Panc1 (cell line): ENCODE data around the gene ACSS3. TPM values are rescaled to one million over a fixed set of nuclear protein-coding genes. Genes with fewer than 3 reads are reported as not detected.

Source experiments
- ATAC-seq: fragments of 200-7000 bp; cut with Tn5 transposase; 2 replicates; pipeline ENCODE4 v1.9.1; 2020; ENCODE audit warnings: mild to moderate bottlenecking, moderate library complexity
- BruUV-seq: library from RNA; stranded (reverse); fragments of 400-500 nt; replicated peaks from 2 replicates; lab custom pipeline; 2021; lab: Mats Ljungman, UMichigan
- CTCF ChIA-PET: fragments of 300-600 bp; sonication (Branson Sonifier 250); formaldehyde crosslinking; loops from one replicate; lab custom pipeline; 2022; ENCODE audit warnings: antibody characterized with exemption; lab: Charles Lee
- POLR2A ChIA-PET: fragments of 300-600 bp; sonication (Branson Sonifier 250); formaldehyde crosslinking; loops from one replicate; lab custom pipeline; 2022; ENCODE audit warnings: antibody characterized with exemption; lab: Charles Lee
- DNase-seq: peaks from one replicate; pipeline ENCODE4 v3.0.0-alpha.2; 2010; ENCODE audit warnings: low read depth, low spot score
- H3K27ac ChIP-seq: 2 replicates; pipeline ENCODE4 v1.5.1; 2011; ENCODE audit warnings: mild to moderate bottlenecking, low read length, inconsistent platforms
- H3K27me3 ChIP-seq: fragments of 200-500 bp; sonication (Bioruptor generic); 2 replicates; pipeline ENCODE4 v1.6.0; 2014; ENCODE audit warnings: low read length, inconsistent platforms; ENCODE audit not compliant: control insufficient read depth, insufficient read depth
- H3K36me3 ChIP-seq: fragments of 200-500 bp; sonication (Bioruptor generic); 2 replicates; pipeline ENCODE4 v1.5.1; 2014; ENCODE audit warnings: inconsistent platforms, mild to moderate bottlenecking, low read length, moderate library complexity; ENCODE audit not compliant: control insufficient read depth, insufficient read depth
- H3K4me1 ChIP-seq: 2 replicates; pipeline ENCODE4 v1.5.1; 2011; ENCODE audit warnings: inconsistent platforms, mild to moderate bottlenecking, low read length, moderate library complexity; ENCODE audit not compliant: control insufficient read depth, insufficient read depth
- H3K4me3 ChIP-seq, 2 experiments: 2 replicates each; pipeline ENCODE4 v1.5.1; 2011 to 2012; ENCODE audit warnings: low read depth in 2 of 2, low read length in 2 of 2, mild to moderate bottlenecking in 2 of 2, inconsistent platforms in 1 of 2, moderate library complexity in 1 of 2
- H3K9me3 ChIP-seq: fragments of 200-500 bp; sonication (Bioruptor generic); 2 replicates; pipeline ENCODE4 v1.5.1; 2014; ENCODE audit warnings: low read depth, mild to moderate bottlenecking, inconsistent platforms, low read length, moderate library complexity; ENCODE audit not compliant: control insufficient read depth, insufficient read depth
- CTCF ChIP-seq: fragments of 450-650 bp; IDR thresholded peaks from 2 replicates; pipeline ENCODE4 v1.5.1; 2017; ENCODE audit warnings: mild to moderate bottlenecking
- POLR2AphosphoS5 ChIP-seq: IDR thresholded peaks from 2 replicates; pipeline ENCODE4 v1.6.1; 2012; ENCODE audit warnings: mild to moderate bottlenecking, low read depth, low read length, moderate library complexity
- REST ChIP-seq, 2 experiments: IDR thresholded peaks; 2 replicates each; pipeline ENCODE4 v1.6.1; 2011 to 2012; ENCODE audit warnings: low read depth in 2 of 2, control low read depth in 1 of 2, low read length in 1 of 2, mild to moderate bottlenecking in 1 of 2, moderate library complexity in 1 of 2; ENCODE audit not compliant: insufficient read depth in 1 of 2
- SIN3A ChIP-seq: IDR thresholded peaks from 2 replicates; pipeline ENCODE4 v1.6.1; 2012; ENCODE audit warnings: low read depth, mild to moderate bottlenecking, low read length, moderate library complexity, borderline replicate concordance; ENCODE audit not compliant: insufficient read depth
- TCF7L2 ChIP-seq: IDR thresholded peaks from 2 replicates; pipeline ENCODE4 v1.6.1; 2011; ENCODE audit warnings: mild to moderate bottlenecking, low read depth, low read length, inconsistent platforms
- in situ Hi-C: cut with HindIII; loops from 2 replicates; pipeline ENCODE4 v1.10.0; 2016; ENCODE audit warnings: low sequenced_read_pairs, low pct_unique_long_range_greater_than_20kb
- intact Hi-C: fragments of 100-400 bp; cut with micrococcal nuclease; formaldehyde crosslinking; loops from one replicate; pipeline ENCODE4 v1.10.0; 2022; ENCODE audit not compliant: unreplicated experiment
- total RNA-seq: library from RNA; stranded (reverse); gene quantifications from one replicate; pipeline ENCODE4 v1.2.1, GENCODE V29; 2021; ENCODE audit not compliant: unreplicated experiment

The ACSS3 gene
- total RNA-seq, 1 experiment from 2014 or later = 0.10 TPM

GRCh38 chr12:81295251-81295650 lies 217.4 kb downstream of the ACSS3 start:
- DNase-seq = no peak
- ChIA-PET POLR2A (no interaction called here), CTCF (no interaction called here)
- no peak for TF ChIP-seq POLR2AphosphoS5
- TF ChIP-seq REST (IDR thresholded peaks at IDR 0.05; ENCODE audit: insufficient read depth in 1 of 2, low read depth in 2 of 2, low read length in 1 of 2) = no peak
- no peak for TF ChIP-seq SIN3A
- no peak for TF ChIP-seq TCF7L2
- TF ChIP-seq CTCF = no peak
- in situ Hi-C loops = no loop called here
- Histone ChIP-seq H3K4me1 (no peaks in the 10 kb centered on the region), H3K36me3 (no peaks in the 10 kb centered on the region), H3K27ac (no peak overlapping the region), H3K27me3 (no peaks in the 10 kb centered on the region), H3K9me3 (no peaks in the 10 kb centered on the region), H3K4me3 (no peak overlapping the region)
- intact Hi-C loops = no loop called here
- no peak for ATAC-seq
- no TSS peak for BruUV-seq

DNA sequence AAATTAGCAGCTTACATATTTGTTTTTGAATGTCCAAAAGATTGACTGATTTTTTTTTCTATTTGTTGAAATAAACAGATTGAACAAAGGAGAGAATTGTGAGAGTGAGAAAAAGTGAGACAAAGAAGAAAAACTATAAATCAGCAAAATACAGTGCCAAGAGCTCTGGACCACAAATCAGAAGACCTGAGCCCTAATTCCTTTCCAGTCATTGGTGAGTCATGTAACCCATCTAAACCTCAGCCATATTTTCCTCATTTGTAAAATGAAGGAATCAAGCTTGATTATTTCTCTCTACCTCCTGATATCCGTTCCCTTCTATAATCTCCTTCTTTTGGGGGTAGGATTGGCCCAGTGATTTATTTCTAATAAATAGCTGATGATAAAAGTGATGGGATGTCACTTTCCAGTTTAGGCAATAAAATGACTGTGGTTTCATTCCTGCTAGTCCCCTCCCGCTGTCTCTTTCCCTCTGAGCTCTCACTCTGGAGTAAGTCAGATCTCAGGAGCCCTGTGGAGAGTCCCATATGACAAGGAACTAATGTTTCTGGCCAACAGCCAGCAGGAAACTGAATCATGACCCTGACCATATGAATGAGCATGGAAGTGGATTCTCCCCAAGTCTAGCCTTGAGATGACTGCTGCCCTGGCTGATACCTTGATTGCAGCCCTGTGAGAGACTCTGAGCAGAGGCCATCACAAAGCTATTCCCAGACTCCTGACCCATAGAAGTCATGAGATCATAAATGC lies 218.9 kb downstream of the ACSS3 start:
- no peaks in the 10 kb centered on the region for H3K36me3 ChIP-seq
- ATAC-seq (no peak), DNase-seq (no peak)
- no TSS peak for BruUV-seq
- H3K27me3 ChIP-seq = no peaks in the 10 kb centered on the region
- H3K4me3 ChIP-seq = no peak overlapping the region
- in situ Hi-C loops = no loop called here
- CTCF ChIA-PET = no interaction called here
- no peaks in the 10 kb centered on the region for H3K4me1 ChIP-seq
- intact Hi-C loops = no loop called here
- H3K27ac ChIP-seq = no peak overlapping the region
- H3K9me3 ChIP-seq = no peaks in the 10 kb centered on the region
- TF ChIP-seq CTCF = no peak
- TF ChIP-seq SIN3A = no peak
- TF ChIP-seq TCF7L2 = no peak
- TF ChIP-seq POLR2AphosphoS5 = no peak
- TF ChIP-seq REST (IDR thresholded peaks at IDR 0.05; ENCODE audit: insufficient read depth in 1 of 2, low read depth in 2 of 2, low read length in 1 of 2) = no peak
- POLR2A ChIA-PET = no interaction called here
